Body of pancreas (tissue), 4 donors: ENCODE data around the gene DAZAP1.

ENCODE experiments used
- CTCF ChIP-seq, 7 experiments: fragments of 450-650 bp in 4 of 7; fragments of 200-600 bp in 3 of 7; sonication (generic) in 3 of 7; IDR thresholded peaks; one replicate each; pipeline ENCODE4 v1.5.1; 2016 to 2019; ENCODE audit warnings: antibody characterized with exemption in 7 of 7
- POLR2A ChIP-seq, 3 donors: fragments of 450-650 bp; IDR thresholded peaks; one replicate each; pipeline ENCODE4 v1.6.1; 2016; ENCODE audit warnings: antibody characterized with exemption in 3 of 3, mild to moderate bottlenecking in 2 of 3

GRCh38 chr19:1455336-1456120, 48.1 kb downstream of the DAZAP1 start:
- TF ChIP-seq CTCF (IDR thresholded peaks at IDR 0.05) (no peak), POLR2A (IDR thresholded peaks at IDR 0.05) (no peak)
